ENCODE measurements around the gene LONP2. TPM values are rescaled to one million over a fixed set of nuclear protein-coding genes. Genes with fewer than 3 reads are reported as not detected.

The LONP2 gene
- total and polyA plus RNA-seq, 2 of the 13 experiments (the other 11 are each of a cell fraction or from before 2014, with no cell fraction given), result 39.2 to 63.3 TPM

DNA sequence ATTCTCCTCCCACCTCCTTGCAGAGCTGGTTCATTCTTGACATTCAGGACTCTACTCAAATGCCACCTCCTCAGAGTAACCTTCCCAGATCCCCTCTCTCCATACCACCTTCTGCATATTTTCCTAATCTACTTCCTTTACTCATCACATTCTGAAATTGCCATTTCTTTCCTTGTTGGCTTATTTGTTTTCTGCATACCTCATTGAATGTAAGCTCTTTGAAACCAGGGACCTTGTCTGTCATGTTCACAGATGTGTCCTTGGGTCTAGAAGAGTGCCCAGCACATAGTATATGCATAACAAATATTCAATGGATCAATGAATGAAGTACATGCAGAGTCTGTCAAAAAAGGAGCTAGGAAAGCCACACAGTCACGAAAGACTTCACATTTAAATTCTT, 7.8 kb upstream of the LONP2 start:
- Histone ChIP-seq H3K36me3 (replicated peaks in 1 of 2; ENCODE audit: control insufficient read depth in 1 of 2, insufficient read depth in 2 of 2, low read length in 2 of 2) (no peaks in the 10 kb centered on the region), H4K20me1 (ENCODE audit: insufficient read depth, low read length) (no peaks in the 10 kb centered on the region), H2AFZ (ENCODE audit: low read length) (peak overlapping the region; percentile 74), H3K4me3 (replicated peaks in 1 of 3; ENCODE audit: insufficient read depth in 1 of 3, low read depth in 2 of 3, low read length in 3 of 3) (peak overlapping the region; percentile 17 to 57 (median 26); a peak in 4 of 6 replicates), H3K4me2 (ENCODE audit: low read depth, low read length) (peak overlapping the region; percentile 86), H3K27ac (ENCODE audit: extremely low read length, insufficient read depth, low read length) (peak overlapping the region; percentile 66), H3K79me2 (ENCODE audit: insufficient read depth, low read length) (no peaks in the 10 kb centered on the region), H3K9me3 (ENCODE audit: low read length) (no peaks in the 10 kb centered on the region), H3K9ac (ENCODE audit: insufficient read depth, low read depth, low read length) (peak overlapping the region; percentile 55), H3K27me3 (ENCODE audit: control insufficient read depth in 1 of 2, insufficient read depth in 2 of 2, low read length in 2 of 2) (no peaks in the 10 kb centered on the region), H3K4me1 (ENCODE audit: insufficient read depth, low read length) (peaks cover 62% of the 10 kb centered on the region)
- DNase-seq (ENCODE audit: low spot score) (peak; percentile 53), ATAC-seq (peak; percentile 59), FAIRE-seq (peak; percentile 66)
- intact Hi-C loops (cut with micrococcal nuclease; ENCODE audit: unreplicated experiment) (no loop called here), in situ Hi-C loops (cut with HindIII; ENCODE audit: extremely low pct_ligation_motif_present, low pct_unique_long_range_greater_than_20kb) (no loop called here)
- no TSS peak for BruUV-seq (replicated peaks)
- ChIA-PET CTCF (ENCODE audit: low intra/inter-chr PET ratio, low total read pairs) (no interaction called here), POLR2A (interaction anchor here (1.2 to 2.9 kb wide), 11 partner anchors 8 to 387 kb away, joined by 3 to 41 read pairs (median 7); partner anchors contain the start of gene LONP2)
- 69% methylated on average over 1 of the region's 1 CpG for WGBS (ENCODE audit: low lambda C conversion rate)
- TF ChIP-seq MZF1 (CRISPR knock-in tag; IDR thresholded peaks at IDR 0.05; ENCODE audit: borderline replicate concordance), result no peak
- peak; percentile 76 for TF ChIP-seq ARID5B (CRISPR knock-in tag; IDR thresholded peaks at IDR 0.05)
- TF ChIP-seq SRSF4 (IDR thresholded peaks at IDR 0.05; ENCODE audit: low read depth, low read length, poor library complexity, severe bottlenecking), result no peak
- no peak for TF ChIP-seq FOXP1 (IDR thresholded peaks at IDR 0.05)
- peak; percentile 27; the same call in 1 of the 2 replicates for TF ChIP-seq FOXP1 (CRISPR knock-in tag; IDR thresholded peaks at IDR 0.05)
- TF ChIP-seq GATAD2A (CRISPR knock-in tag; IDR thresholded peaks at IDR 0.05), result peak; percentile 55; the same call in 1 of the 2 replicates
- TF ChIP-seq MED1 (CRISPR knock-in tag; IDR thresholded peaks at IDR 0.05), result 0 out of 2 replicates have a peak, but pooled peaks have one; percentile 19
- TF ChIP-seq MIXL1 (CRISPR knock-in tag; IDR thresholded peaks at IDR 0.05), result 0 out of 2 replicates have a peak, but pooled peaks have one; percentile 14
- TF ChIP-seq MBD4 (IDR thresholded peaks at IDR 0.05; ENCODE audit: borderline replicate concordance, low read length), result no peak
- 0 out of 2 replicates have a peak, but pooled peaks have one; percentile 18 for TF ChIP-seq SAP130 (CRISPR knock-in tag; IDR thresholded peaks at IDR 0.05; ENCODE audit: low read depth)
- TF ChIP-seq KLF6 (CRISPR knock-in tag; IDR thresholded peaks at IDR 0.05), result no peak
- no peak; the same call in 1 of the 2 replicates for TF ChIP-seq KAT2B (IDR thresholded peaks at IDR 0.05; ENCODE audit: borderline replicate concordance, low read depth, low read length)
- no peak for TF ChIP-seq ZFP82 (CRISPR knock-in tag; IDR thresholded peaks at IDR 0.05; ENCODE audit: borderline replicate concordance)
- TF ChIP-seq ZNF557 (CRISPR knock-in tag; IDR thresholded peaks at IDR 0.05), result no peak
- TF ChIP-seq, protein P1, sequence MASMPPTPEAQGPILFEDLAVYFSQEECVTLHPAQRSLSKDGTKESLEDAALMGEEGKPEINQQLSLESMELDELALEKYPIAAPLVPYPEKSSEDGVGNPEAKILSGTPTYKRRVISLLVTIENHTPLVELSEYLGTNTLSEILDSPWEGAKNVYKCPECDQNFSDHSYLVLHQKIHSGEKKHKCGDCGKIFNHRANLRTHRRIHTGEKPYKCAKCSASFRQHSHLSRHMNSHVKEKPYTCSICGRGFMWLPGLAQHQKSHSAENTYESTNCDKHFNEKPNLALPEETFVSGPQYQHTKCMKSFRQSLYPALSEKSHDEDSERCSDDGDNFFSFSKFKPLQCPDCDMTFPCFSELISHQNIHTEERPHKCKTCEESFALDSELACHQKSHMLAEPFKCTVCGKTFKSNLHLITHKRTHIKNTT (CRISPR knock-in tag; IDR thresholded peaks at IDR 0.05), result no peak
- peak; percentile 35; the same call in 1 of the 2 replicates for TF ChIP-seq ISL2 (CRISPR knock-in tag; IDR thresholded peaks at IDR 0.05)
- no peak for TF ChIP-seq IRX3 (CRISPR knock-in tag; IDR thresholded peaks at IDR 0.05; ENCODE audit: borderline replicate concordance, low read depth)
